Activated CD4-positive, CD25-positive, alpha-beta regulatory T cell treated with anti-CD3 and anti-CD28 coated beads, Interleukin-2, amount 50 U/mL, for 16 hours (primary cell): Measurements from ENCODE around the gene PTPN11.
"Not testable (repeated sequence)": the region's sequence is repeated elsewhere in the genome, so short reads cannot be mapped to it uniquely, and the experiment has no call there.

Source experiments
- DNase-seq: peaks from one replicate; pipeline ENCODE4 v3.0.0-alpha.2; 2020; ENCODE audit warnings: low read depth, low spot score

PTPN11 gene

GRCh38 chr12:112418608-112419296 lies at the start of gene PTPN11:
Gene PTPN11 (plus strand): TSS chr12:112418947. CDS start chr12:112419112, 165 bp downstream.
- DNase-seq = peak; percentile 83

- no peak for DNase-seq
Measured at GRCh38 chr12:112370199-112370598, 48.5 kb upstream of the PTPN11 start.

DNA sequence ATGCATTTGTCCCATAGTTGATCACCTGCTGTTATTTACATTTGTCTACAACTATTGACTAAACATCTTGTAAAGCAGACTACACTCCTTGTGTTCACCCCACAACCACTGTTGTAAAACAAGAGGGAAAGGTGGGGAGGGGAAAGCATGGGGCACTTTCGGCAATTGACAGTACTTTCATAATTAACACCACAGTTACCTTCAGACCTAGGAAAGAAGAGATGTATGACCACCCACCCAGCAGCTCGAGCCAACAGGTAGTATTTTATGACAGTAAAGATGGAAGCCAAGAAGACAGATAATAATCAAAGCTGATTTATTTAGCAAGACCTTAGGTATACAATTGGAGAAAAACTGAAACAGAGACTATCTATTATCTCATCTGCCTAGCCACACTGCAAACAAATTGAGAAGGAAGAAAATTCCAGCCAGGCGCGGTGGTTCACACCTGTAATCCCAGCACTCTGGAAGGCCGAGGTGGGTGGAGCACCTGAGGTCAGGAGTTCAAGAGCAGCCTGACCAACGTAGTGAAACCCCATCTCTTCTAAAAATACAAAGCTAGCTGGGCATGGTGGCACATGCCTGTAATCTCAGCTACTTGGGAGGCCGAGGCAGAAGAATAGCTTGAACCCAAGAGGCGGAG lies 47.8 kb upstream of the PTPN11 start:
- no peak for DNase-seq

GRCh38 chr12:112374166-112374740 lies 44.5 kb upstream of the PTPN11 start:
- no peak for DNase-seq

GRCh38 chr12:112375105-112375504 lies 43.6 kb upstream of the PTPN11 start:
- no peak for DNase-seq

DNA sequence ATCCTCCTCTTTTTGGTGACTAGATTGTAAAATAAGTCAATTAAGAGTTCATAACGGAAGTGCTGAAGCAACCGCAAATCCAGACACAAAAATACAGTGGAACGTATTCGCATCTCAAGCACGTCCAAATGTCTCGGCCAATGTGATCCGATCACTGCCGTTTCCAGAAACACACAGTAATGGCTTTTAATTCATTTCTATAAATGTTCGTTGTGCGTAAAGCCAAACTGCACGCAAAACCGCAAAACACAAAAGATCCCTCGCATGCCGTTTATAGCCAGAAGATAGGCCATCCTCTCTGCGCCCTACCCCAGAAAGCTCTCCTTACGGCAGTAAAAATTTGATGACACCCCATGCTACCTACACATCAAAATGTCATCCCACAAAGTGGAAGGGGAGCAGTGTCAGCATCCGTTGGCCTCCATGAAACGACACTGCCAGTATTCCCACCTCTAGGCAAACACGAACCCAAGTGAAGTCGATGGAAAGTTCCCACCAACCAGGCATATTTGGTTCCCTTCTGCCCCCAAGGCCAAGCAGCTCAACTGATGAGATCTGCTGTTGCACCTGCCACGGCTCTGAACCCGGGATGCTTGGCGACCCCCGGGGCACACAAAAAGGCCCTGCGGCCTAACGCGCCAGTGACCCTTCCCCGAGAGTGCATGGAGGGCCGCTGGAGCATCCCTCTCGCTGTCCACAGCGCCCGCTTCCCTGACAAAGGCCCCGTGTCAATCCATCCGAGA lies 37.9 kb upstream of the PTPN11 start:
- DNase-seq = no peak

- no peak for DNase-seq
Measured at GRCh38 chr12:112381406-112381882, 37.3 kb upstream of the PTPN11 start.

DNA sequence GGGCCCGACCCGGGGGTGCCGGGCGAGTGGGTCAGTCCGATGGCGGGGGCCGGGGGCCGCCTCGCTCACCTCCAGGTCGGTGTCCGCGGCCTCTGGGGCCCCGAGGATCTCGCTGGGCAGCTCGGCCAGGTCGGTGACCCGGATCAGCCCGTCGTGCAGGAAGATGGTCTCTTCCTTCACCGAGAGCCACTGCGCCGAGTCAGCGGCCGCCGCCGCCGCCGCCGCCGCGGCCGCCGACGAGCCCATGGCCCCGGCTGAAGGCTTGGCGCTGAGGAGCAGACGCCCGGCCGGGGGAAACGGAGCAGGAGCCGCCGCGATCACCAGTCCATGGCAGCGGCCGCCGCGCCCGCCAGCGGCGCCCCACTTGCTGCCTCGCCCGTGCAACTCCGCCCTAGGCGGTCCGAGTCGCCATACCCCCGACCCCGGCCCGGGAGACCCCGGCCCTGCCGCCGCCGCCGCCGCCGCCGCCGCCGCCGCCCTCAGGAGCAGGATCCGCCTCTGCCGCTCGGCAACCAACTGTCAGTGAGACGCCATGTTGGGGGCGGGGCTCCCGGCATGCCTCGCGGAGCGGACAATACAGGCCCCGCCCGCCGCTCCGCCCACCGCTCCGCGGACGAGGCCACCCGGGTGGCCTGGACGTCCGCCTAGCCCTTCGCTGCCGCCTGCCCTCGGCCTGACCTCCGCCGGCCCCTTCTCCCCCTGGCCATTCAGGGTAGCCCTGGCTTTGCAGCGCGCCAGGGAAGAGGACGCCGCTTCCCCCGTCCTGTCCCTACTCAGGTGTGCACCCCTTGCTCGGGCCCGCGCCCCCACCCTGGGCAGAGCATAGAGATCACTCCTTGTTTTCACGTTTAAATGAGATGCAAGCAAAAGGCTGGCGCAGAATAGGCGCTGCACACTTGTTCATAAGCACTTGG lies 36.6 kb upstream of the PTPN11 start, which contains the start of gene HECTD4:
HECTD4 (minus strand) TSS at position 549 of the 914 bp plus-strand sequence; CDS start at position 246, 303 bp downstream.
- peak; percentile 87 for DNase-seq

GRCh38 chr12:112382866-112383265 lies 35.9 kb upstream of the PTPN11 start:
- no peak for DNase-seq

DNA sequence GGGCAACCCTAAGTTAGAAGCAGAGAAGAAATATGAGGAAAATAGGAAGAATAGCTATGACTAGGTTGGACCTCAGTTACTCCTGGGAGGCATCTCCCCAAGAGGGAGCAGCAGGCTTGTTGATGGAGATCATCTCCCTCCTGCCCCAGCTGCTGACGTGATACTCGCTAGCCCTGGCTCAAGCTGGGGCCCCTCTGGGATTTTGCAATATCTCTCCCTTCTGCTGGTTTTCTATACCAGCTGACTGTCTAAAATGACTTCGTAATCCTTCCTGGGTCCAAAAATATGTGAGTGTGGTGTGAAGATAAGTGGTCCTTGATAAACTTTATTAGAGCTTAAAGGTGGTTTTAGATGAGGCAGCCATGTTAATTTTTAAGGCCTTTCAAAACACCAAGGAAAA lies 32.0 kb upstream of the PTPN11 start:
- DNase-seq = no peak

DNA sequence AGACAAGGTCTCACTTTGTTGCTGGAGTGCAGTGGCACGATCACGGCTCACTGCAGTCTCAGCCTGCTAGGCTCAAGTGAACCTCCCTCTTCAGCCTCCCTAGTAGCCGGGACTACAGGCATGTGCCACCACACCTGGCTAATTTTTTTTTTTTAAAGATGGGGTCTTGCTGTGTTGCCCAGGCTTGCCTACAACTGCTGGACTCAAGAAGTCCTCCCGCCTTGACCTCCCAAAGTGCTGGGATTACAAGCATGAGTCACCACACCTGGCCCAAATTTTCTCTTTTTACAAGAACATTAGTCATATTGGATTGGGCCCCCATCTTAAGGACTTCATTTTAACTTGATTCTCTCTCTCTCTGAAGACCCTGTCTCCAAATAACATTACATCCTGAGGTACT lies 29.5 kb upstream of the PTPN11 start:
- no peak for DNase-seq

DNA sequence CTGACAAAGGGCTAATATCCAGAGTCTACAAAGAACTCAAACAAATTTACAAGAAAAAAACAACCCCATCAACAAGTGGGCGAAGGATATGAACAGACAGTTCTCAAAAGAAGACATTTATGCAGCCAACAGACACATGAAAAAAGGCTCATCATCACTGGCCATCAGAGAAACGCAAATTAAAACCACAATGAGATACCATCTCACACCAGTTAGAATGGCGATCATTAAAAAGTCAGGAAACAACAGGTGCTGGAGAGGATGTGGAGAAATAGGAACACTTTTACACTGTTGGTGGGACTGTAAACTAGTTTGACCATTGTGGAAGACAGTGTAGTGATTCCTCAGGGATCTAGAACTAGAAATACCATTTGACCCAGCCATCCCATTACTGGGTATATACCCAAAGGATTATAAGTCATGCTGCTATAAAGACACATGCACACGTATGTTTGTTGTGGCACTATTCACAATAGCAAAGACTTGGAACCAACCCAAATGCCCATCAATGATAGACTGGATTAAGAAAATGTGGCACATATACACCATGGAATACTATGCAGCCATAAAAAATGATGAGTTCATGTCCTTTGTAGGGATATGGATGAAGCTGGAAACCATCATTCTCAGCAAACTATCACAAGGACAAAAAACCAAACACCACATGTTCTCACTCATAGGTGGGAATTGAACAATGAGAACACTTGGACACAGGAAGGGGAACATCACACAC lies 28.7 kb upstream of the PTPN11 start:
- not testable (repeated sequence) for DNase-seq

GRCh38 chr12:112393328-112393727 lies 25.4 kb upstream of the PTPN11 start:
- DNase-seq = no peak

- no peak for DNase-seq
Measured at GRCh38 chr12:112401054-112401453, 17.7 kb upstream of the PTPN11 start.

DNA sequence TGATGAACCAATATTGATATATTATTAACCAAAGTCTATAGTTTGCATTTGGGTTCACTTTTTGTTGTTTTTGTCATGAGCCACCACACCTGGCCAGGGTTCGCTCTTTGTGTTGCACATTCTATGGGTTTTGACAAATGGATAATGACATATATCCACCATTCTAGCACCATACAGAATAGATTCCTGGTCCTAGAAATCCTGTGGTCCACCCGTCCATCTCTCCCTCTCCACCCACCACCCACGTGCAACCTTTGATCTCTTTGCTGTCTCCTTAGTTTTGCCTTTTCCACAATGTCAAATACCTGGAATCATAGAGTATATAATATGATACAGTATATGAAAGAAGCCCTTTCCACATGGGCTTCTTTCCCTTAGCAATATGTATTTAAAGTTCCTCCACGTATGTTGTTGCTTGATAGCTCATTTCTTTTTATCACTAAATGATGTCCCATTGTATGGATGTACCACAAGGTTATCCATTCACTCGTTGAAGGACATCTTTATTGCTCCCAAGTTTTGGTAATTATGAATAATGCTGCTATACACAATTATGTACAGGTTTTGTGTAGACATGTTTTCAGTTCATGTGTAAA lies 16.7 kb upstream of the PTPN11 start:
- DNase-seq = no peak

DNA sequence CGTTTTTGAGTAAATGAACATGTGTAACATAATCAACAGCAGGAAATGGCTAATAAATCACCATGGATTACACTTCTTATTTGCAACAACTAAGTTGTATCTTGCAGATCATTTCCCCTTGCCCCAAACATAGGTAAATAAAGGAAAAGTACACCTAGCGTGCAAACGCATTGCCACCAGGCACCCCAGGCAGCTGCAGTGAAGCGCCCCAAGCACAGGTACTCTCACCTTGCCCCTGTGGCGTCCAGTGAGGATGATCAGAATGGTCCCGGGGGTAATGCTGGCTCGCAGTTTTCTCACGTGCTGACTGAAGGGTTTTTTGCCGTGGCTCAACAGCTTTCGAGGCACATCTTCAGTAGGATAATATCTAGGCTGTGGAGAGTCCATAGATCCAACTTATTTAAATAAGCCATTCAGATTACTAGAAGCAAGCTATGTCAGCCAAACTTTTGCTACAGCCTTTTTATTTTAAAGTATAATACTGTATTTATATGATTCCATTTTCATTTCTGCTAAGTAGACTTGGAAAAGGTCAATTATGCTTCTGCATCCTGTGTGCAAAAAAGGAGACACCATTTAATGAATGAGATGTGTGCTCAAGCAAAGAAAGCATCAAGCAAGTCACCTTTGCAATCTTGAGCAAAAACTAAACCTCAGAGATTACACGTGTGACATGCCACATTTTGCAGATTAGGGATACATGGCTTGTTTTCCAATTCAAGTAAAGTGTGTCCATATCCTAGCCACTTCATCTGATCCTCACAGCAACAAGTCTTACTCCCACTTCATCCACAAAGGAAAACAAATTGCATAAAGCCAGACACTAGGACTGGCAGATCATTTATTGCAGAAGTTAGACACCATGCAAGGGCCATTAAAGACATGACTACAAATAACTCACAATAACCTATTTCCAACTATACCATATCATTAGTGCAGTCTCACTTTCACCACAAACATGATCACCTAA lies 11.9 kb upstream of the PTPN11 start:
- DNase-seq = no peak

DNA sequence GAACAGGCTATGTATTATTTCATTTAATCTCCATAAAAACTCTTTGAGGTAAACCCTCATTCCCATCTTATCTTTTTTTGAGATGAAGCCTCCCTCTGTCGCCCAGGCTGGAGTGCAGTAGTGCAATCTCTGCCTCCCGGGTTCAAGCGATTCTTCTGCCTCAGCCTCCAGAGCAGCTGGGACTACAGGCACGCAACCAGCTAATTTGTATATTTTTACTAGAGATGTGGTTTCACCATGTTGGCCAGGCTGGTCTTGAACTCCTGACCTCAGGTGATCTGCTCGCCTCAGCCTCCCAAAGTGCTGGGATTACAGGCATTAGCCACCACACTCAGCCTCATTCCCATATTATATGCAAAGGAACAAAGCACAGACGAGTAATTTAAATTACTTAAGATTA lies 11.1 kb upstream of the PTPN11 start:
- not testable (repeated sequence) for DNase-seq

- DNase-seq = no peak
Measured at GRCh38 chr12:112408621-112409020, 10.1 kb upstream of the PTPN11 start.
